ENCODE results near the gene ATP1A2. TPM values are rescaled to one million over a fixed set of nuclear protein-coding genes. Genes with fewer than 3 reads are reported as not detected.

ATP1A2 gene
- total and polyA plus RNA-seq, 2 experiments from 2014 or later, result 11.3 to 40.9 TPM

DNA sequence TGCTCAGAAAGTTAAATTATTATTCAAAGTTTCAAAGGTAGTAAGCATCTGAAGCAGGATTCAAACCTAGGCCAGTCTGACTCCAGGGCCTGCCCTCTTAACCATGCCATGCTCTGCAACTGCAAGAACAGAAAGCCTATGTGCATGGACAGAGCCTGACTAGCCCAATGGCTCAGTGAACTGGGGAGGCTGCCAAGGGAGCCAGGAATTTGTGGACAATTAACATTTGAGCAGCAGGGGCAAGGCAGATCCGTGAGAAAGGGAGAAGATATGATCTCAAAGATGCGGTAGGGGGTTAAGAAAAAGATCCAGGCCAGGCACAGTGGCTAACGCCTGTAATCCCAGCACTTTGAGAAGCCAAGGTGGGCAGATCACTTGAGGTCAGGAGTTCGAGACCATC lies 29.4 kb downstream of the ATP1A2 start:
- Histone ChIP-seq H3K9me3 (ENCODE audit: low read depth) (no peaks in the 10 kb centered on the region), H3K4me3 (no peak overlapping the region), H3K27me3 (no peaks in the 10 kb centered on the region), H3K27ac (no peak overlapping the region), H3K4me1 (ENCODE audit: low read depth) (peaks cover 2% of the 10 kb centered on the region), H3K36me3 (no peaks in the 10 kb centered on the region)
- TF ChIP-seq, protein P1, sequence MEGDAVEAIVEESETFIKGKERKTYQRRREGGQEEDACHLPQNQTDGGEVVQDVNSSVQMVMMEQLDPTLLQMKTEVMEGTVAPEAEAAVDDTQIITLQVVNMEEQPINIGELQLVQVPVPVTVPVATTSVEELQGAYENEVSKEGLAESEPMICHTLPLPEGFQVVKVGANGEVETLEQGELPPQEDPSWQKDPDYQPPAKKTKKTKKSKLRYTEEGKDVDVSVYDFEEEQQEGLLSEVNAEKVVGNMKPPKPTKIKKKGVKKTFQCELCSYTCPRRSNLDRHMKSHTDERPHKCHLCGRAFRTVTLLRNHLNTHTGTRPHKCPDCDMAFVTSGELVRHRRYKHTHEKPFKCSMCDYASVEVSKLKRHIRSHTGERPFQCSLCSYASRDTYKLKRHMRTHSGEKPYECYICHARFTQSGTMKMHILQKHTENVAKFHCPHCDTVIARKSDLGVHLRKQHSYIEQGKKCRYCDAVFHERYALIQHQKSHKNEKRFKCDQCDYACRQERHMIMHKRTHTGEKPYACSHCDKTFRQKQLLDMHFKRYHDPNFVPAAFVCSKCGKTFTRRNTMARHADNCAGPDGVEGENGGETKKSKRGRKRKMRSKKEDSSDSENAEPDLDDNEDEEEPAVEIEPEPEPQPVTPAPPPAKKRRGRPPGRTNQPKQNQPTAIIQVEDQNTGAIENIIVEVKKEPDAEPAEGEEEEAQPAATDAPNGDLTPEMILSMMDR (IDR thresholded peaks at IDR 0.05; ENCODE audit: low read depth, low read length), result no peak
- no peak for DNase-seq (ENCODE audit: low read depth in 1 of 2, low spot score in 1 of 2)

DNA sequence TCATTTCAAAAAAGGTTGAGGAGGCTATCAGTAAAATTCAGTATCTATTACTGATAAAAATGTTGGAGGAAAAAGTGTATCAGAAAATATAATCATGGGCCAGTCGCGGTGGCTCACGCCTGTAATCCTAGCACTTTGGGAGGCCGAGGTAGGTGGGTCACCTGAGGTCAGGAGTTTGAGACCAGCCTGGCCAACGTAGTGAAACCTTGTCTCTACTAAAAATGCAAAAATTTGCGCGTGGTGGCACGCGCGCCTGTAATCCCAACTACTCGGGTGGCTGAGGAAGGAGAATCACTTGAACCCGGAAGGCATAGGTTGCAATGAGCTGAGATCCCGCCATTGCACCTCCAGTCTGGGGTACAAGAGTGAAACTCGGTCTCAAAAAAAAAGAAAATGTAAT lies 30.5 kb downstream of the ATP1A2 start:
- H3K4me1 ChIP-seq (ENCODE audit: low read depth), result peaks cover 2% of the 10 kb centered on the region
- no peaks in the 10 kb centered on the region for H3K9me3 ChIP-seq (ENCODE audit: low read depth)
- TF ChIP-seq, protein P1 (IDR thresholded peaks at IDR 0.05; ENCODE audit: low read depth, low read length), result no peak
- no peak overlapping the region for H3K27ac ChIP-seq
- no peak for DNase-seq (ENCODE audit: low read depth in 1 of 2, low spot score in 1 of 2)
- no peak overlapping the region for H3K4me3 ChIP-seq
- H3K36me3 ChIP-seq, result no peaks in the 10 kb centered on the region
- no peaks in the 10 kb centered on the region for H3K27me3 ChIP-seq

DNA sequence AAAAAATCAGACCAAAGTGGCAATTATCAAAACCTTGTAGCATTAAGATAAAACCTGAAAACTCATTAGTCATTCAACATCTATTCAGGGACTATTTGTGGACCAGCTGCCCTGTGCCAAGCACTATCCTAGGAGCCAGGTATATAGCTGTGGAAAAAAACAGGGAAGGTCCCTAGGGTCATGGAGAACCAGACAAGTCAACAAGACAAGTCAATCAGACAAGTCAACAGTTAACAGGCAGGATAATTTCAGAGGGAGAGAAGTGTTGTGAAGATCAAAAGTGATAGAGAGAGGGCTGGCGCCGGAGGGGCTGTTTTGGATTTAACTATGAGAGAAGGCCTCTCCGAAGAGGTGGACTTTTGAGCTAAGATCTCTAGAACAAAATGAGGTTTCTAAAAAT lies 32.6 kb downstream of the ATP1A2 start:
- no peaks in the 10 kb centered on the region for H3K36me3 ChIP-seq
- no peaks in the 10 kb centered on the region for H3K27me3 ChIP-seq
- TF ChIP-seq, protein P1 (IDR thresholded peaks at IDR 0.05; ENCODE audit: low read depth, low read length), result no peak
- H3K27ac ChIP-seq, result no peak overlapping the region
- no peaks in the 10 kb centered on the region for H3K9me3 ChIP-seq (ENCODE audit: low read depth)
- H3K4me3 ChIP-seq, result no peak overlapping the region
- no peak for DNase-seq (ENCODE audit: low read depth in 1 of 2, low spot score in 1 of 2)
- H3K4me1 ChIP-seq (ENCODE audit: low read depth), result peaks cover 7% of the 10 kb centered on the region

DNA sequence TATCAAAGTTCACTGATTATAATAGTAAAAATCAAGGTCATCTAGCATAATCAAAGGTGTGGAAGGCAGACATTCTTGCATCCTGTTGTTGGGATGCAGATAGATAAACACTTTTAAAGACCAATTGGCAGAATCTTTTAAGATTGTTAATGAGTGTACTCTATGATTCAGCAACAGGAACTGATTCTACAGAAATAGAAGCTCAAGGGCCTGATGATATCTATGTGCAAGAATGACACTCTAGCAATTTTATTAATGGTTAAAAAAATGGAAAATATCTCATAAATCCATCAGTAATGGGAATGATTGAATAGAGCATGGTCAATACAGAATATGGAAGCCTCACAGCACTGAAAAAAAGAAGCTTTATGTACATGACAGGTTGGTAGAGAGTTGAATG lies 33.7 kb downstream of the ATP1A2 start:
- Histone ChIP-seq H3K27ac (no peak overlapping the region), H3K9me3 (ENCODE audit: low read depth) (no peaks in the 10 kb centered on the region), H3K4me3 (no peak overlapping the region), H3K27me3 (no peaks in the 10 kb centered on the region), H3K36me3 (no peaks in the 10 kb centered on the region), H3K4me1 (ENCODE audit: low read depth) (peaks cover 7% of the 10 kb centered on the region)
- no peak for DNase-seq (ENCODE audit: low read depth in 1 of 2, low spot score in 1 of 2)
- TF ChIP-seq, protein P1 (IDR thresholded peaks at IDR 0.05; ENCODE audit: low read depth, low read length), result no peak

DNA sequence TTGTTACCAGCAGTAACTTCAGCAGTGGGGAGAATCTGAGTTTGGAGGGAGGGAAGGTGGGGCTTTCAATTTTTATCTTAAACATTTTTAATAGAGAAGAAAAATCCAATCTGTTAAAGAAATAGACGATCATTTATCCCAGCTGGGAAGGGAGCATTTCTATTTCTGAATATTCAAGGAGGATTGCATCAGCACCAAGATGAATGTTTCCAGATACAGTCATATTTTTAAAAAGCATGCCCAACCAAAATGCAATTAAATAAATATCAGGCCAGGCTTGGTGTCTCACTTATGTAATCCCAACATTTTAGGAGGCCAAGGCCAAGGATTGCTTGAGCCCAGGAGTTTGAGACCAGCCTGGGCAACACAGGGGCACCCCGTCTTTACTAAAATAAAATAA lies 34.2 kb downstream of the ATP1A2 start:
- DNase-seq (ENCODE audit: low read depth in 1 of 2, low spot score in 1 of 2), result peak in 1 of 2 donors; percentile 48
- no peaks in the 10 kb centered on the region for H3K36me3 ChIP-seq
- peaks cover 7% of the 10 kb centered on the region for H3K4me1 ChIP-seq (ENCODE audit: low read depth)
- no peak overlapping the region for H3K4me3 ChIP-seq
- H3K27ac ChIP-seq, result no peak overlapping the region
- H3K27me3 ChIP-seq, result no peaks in the 10 kb centered on the region
- TF ChIP-seq, protein P1 (IDR thresholded peaks at IDR 0.05; ENCODE audit: low read depth, low read length), result no peak
- no peaks in the 10 kb centered on the region for H3K9me3 ChIP-seq (ENCODE audit: low read depth)

DNA sequence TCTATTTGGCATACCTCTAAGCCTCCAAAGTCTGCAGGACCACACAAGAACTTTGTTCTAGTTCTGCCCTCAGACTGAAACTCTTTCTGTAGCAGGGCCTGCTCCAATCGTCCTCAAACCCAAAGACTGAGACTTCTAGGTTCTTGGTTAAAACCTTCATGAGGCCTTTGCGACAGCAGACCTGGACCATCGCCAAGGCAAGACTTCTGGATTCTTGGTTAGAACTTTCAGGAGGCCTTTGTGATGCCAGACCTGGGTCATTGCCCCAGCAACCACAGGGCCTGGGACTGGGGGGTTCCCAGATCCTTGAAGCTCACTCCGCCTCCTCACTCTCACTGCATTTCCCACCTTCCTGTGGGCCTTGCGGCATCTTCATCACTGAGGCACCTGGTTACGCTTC lies 35.7 kb downstream of the ATP1A2 start, which contains the start of gene ATP1A4:
TSS of gene ATP1A4 (plus strand) at position 301 of the 400 bp plus-strand sequence. CDS start 438 bp downstream, outside the sequence.
- no peak within 1 kb of the TSS for H3K4me3 ChIP-seq
- TF ChIP-seq, protein P1 (IDR thresholded peaks at IDR 0.05; ENCODE audit: low read depth, low read length), result no peak
- no peaks in the 10 kb centered on the region for H3K27me3 ChIP-seq
- H3K36me3 ChIP-seq, result no peaks in the 10 kb centered on the region
- H3K27ac ChIP-seq, result no peak within 1 kb of the TSS
- DNase-seq (ENCODE audit: low read depth in 1 of 2, low spot score in 1 of 2), result no peak
- H3K9me3 ChIP-seq (ENCODE audit: low read depth), result no peaks in the 10 kb centered on the region
- peaks cover 7% of the 10 kb centered on the region for H3K4me1 ChIP-seq (ENCODE audit: low read depth)
